GM13976 (cell line): Measurements from ENCODE around the gene CPE.
"Not testable (repeated sequence)": the region's sequence is repeated elsewhere in the genome, so short reads cannot be mapped to it uniquely, and the experiment has no call there.

ENCODE experiments used
- DNase-seq: peaks from one replicate; pipeline ENCODE4 v3.0.0; 2012; ENCODE audit warnings: low spot score
- CTCF ChIP-seq: IDR thresholded peaks from 2 replicates; pipeline ENCODE4 v1.5.1; 2012; ENCODE audit warnings: borderline replicate concordance, mild to moderate bottlenecking; ENCODE audit not compliant: insufficient read depth; ENCODE audit errors: extremely low read depth, missing control alignments, control extremely low read depth
- in situ Hi-C: fragments of 300-500 bp; cut with MboI; formaldehyde crosslinking; loops from one replicate; pipeline ENCODE4 v1.12.0; 2022; ENCODE audit warnings: low sequenced_read_pairs, mixed read lengths, inconsistent platforms; ENCODE audit not compliant: unreplicated experiment

The CPE gene

GRCh38 chr4:165489786-165490185 is 111.0 kb downstream of the CPE start:
- TF ChIP-seq CTCF, result no peak
- DNase-seq, result no peak
- in situ Hi-C loops, result no loop called here

- DNase-seq, in situ Hi-C loops: not testable (repeated sequence)
These were observed 113.8 kb downstream of the CPE start for GRCh38 chr4:165492583-165492982.

GRCh38 chr4:165493359-165493758 is 114.6 kb downstream of the CPE start:
- peak; percentile 76 for TF ChIP-seq CTCF
- in situ Hi-C loops, result no loop called here
- peak; percentile 53 for DNase-seq

GRCh38 chr4:165502916-165503907 is 124.4 kb downstream of the CPE start:
- no peak for TF ChIP-seq CTCF
- in situ Hi-C loops, result no loop called here
- DNase-seq, result peak; percentile 34

GRCh38 chr4:165504184-165504583 is 125.4 kb downstream of the CPE start:
- in situ Hi-C loops, result no loop called here
- no peak for DNase-seq
- TF ChIP-seq CTCF, result no peak

GRCh38 chr4:165505958-165506837 is 127.4 kb downstream of the CPE start:
- no peak for DNase-seq
- in situ Hi-C loops, result no loop called here
- TF ChIP-seq CTCF, result no peak
